Endothelial cell of umbilical vein (primary cell): ENCODE data around the gene SAE1. TPM values are rescaled to one million over a fixed set of nuclear protein-coding genes. Genes with fewer than 3 reads are reported as not detected.
A peak's percentile ranks its signal among the peaks of the same experiment; 100 is the strongest.

Source experiments
- BruUV-seq: library from RNA; stranded (reverse); fragments of 400-500 nt; replicated peaks from 2 replicates; lab custom pipeline; 2021; lab: Mats Ljungman, UMichigan
- CTCF ChIA-PET: fragments of 300-600, 350-600 bp; sonication (Branson Sonifier 250); formaldehyde crosslinking; loops from one replicate; lab custom pipeline; 2021; ENCODE audit warnings: antibody characterized with exemption, inconsistent platforms; lab: Charles Lee
- POLR2A ChIA-PET: fragments of 300-600, 350-600 bp; sonication (Branson Sonifier 250); formaldehyde crosslinking; loops from one replicate; lab custom pipeline; 2021; ENCODE audit warnings: antibody characterized with exemption, inconsistent platforms; lab: Charles Lee
- DNase-seq: peaks from one replicate; pipeline ENCODE4 v3.0.0-alpha.2; 2011; ENCODE audit warnings: low read depth, low spot score
- FAIRE-seq: peaks from 2 replicates; lab custom pipeline; 2011; peaks lifted over from hg19 to GRCh38; lab: Jason Lieb, UNC
- H2AFZ ChIP-seq: 2 replicates; pipeline ENCODE4 v1.6.0; 2012; ENCODE audit warnings: low read depth, low read length, control low read depth, inconsistent platforms
- H3K27ac ChIP-seq: 2 replicates; pipeline ENCODE4 v1.5.1; 2011; ENCODE audit warnings: low read depth, mild to moderate bottlenecking, control low read depth, low read length, moderate library complexity; ENCODE audit not compliant: insufficient read depth
- H3K27me3 ChIP-seq, 2 experiments: 2 replicates each; pipeline versions ENCODE4 v1.6.0 to v1.6.1; 2011; ENCODE audit warnings: low read length in 2 of 2, mixed read lengths in 1 of 2; ENCODE audit not compliant: control insufficient read depth in 2 of 2, insufficient read depth in 2 of 2
- H3K36me3 ChIP-seq, 2 experiments: 2 replicates in 1 of 2; 3 replicates in 1 of 2; pipeline ENCODE4 v1.5.1; 2011; ENCODE audit warnings: low read length in 2 of 2, mild to moderate bottlenecking in 1 of 2, moderate library complexity in 1 of 2; ENCODE audit not compliant: control insufficient read depth in 2 of 2, insufficient read depth in 2 of 2; ENCODE audit errors: extremely low read depth in 1 of 2
- H3K4me1 ChIP-seq: 3 replicates; pipeline ENCODE4 v1.5.1; 2011; ENCODE audit warnings: mild to moderate bottlenecking, low read length; ENCODE audit not compliant: control insufficient read depth, insufficient read depth; ENCODE audit errors: extremely low read depth
- H3K4me2 ChIP-seq: 2 replicates; pipeline ENCODE4 v1.6.1; 2011; ENCODE audit warnings: low read length, control low read depth, mixed read lengths; ENCODE audit not compliant: insufficient read depth
- H3K4me3 ChIP-seq, 3 experiments: fragments of 200-600 bp in 1 of 3; sonication (generic), shearing (Covaris generic) in 1 of 3; replicated peaks in 1 of 3; 2 replicates each; pipeline ENCODE4 v1.5.1; 2011 to 2016; ENCODE audit warnings: control low read depth in 3 of 3, low read length in 3 of 3, mild to moderate bottlenecking in 2 of 3, inconsistent platforms in 1 of 3, low read depth in 1 of 3, moderate library complexity in 1 of 3; ENCODE audit not compliant: insufficient read depth in 1 of 3
- H3K79me2 ChIP-seq: 2 replicates; pipeline ENCODE4 v1.6.0; 2012; ENCODE audit warnings: low read length, inconsistent platforms; ENCODE audit not compliant: control insufficient read depth, insufficient read depth
- H3K9ac ChIP-seq: replicated peaks from 2 replicates; pipeline ENCODE3; 2011; ENCODE audit warnings: low read length, control low read depth; ENCODE audit not compliant: insufficient read depth; ENCODE audit errors: extremely low read depth
- H3K9me1 ChIP-seq: replicated peaks from 3 replicates; pipeline ENCODE4 v1.6.0; 2011; ENCODE audit warnings: mild to moderate bottlenecking, low read length; ENCODE audit not compliant: control insufficient read depth, insufficient read depth; ENCODE audit errors: extremely low read depth
- H3K9me3 ChIP-seq: replicated peaks from 2 replicates; pipeline ENCODE4 v1.5.1; 2012; ENCODE audit warnings: low read length, inconsistent platforms; ENCODE audit not compliant: control insufficient read depth, insufficient read depth
- H4K20me1 ChIP-seq: replicated peaks from 2 replicates; pipeline ENCODE3; 2011; ENCODE audit warnings: mild to moderate bottlenecking, low read length; ENCODE audit not compliant: control insufficient read depth, insufficient read depth; ENCODE audit errors: extremely low read depth
- CTCF ChIP-seq, 2 donors: IDR thresholded peaks; 1 replicate in 1 of 2; 2 replicates in 1 of 2; pipeline ENCODE4 v1.5.1; 2011; ENCODE audit warnings: low read length in 2 of 2, mild to moderate bottlenecking in 2 of 2, moderate library complexity in 2 of 2, control low read depth in 1 of 2, inconsistent platforms in 1 of 2, low read depth in 1 of 2; ENCODE audit not compliant: insufficient read depth in 1 of 2; ENCODE audit errors: extremely low read depth in 1 of 2
- EZH2 ChIP-seq: IDR thresholded peaks from 2 replicates; pipeline ENCODE4 v1.6.1; 2012; ENCODE audit warnings: borderline replicate concordance, low read depth, mild to moderate bottlenecking, moderate library complexity, low read length, inconsistent platforms; ENCODE audit not compliant: severe bottlenecking
- FOS ChIP-seq: IDR thresholded peaks from 2 replicates; pipeline ENCODE4 v1.6.1; 2011; ENCODE audit warnings: mild to moderate bottlenecking, low read length, moderate library complexity, borderline replicate concordance; ENCODE audit not compliant: insufficient read depth
- GATA2 ChIP-seq: IDR thresholded peaks from 2 replicates; pipeline ENCODE4 v1.7.0; 2011; ENCODE audit warnings: low read depth, mild to moderate bottlenecking, moderate library complexity, mixed read lengths, low read length; ENCODE audit not compliant: insufficient read length, insufficient read depth
- JUN ChIP-seq: IDR thresholded peaks from 2 replicates; pipeline ENCODE4 v1.6.1; 2011; ENCODE audit warnings: borderline replicate concordance, low read depth; ENCODE audit not compliant: insufficient read length, insufficient read depth
- MAX ChIP-seq: IDR thresholded peaks from 2 replicates; pipeline ENCODE4 v1.6.1; 2011; ENCODE audit not compliant: insufficient read depth, insufficient read length
- MYC ChIP-seq: IDR thresholded peaks from one replicate; pipeline ENCODE4 v1.6.1; 2011; ENCODE audit warnings: mild to moderate bottlenecking, low read depth, low read length
- POLR2A ChIP-seq: IDR thresholded peaks from 2 replicates; pipeline ENCODE4 v1.6.1; 2012; ENCODE audit warnings: low read depth, mild to moderate bottlenecking, control low read depth, low read length
- POLR2AphosphoS5 ChIP-seq: IDR thresholded peaks from 2 replicates; pipeline ENCODE4 v1.6.1; 2012; ENCODE audit warnings: low read depth, mild to moderate bottlenecking, control low read depth, low read length, moderate library complexity; ENCODE audit not compliant: insufficient read depth
- dilution Hi-C: fragments of 300-500 bp; cut with MboI; formaldehyde crosslinking; loops from one replicate; pipeline ENCODE4 v1.15.0; 2019; ENCODE audit warnings: low sequenced_read_pairs; ENCODE audit not compliant: extremely low pct_ligation_motif_present
- intact Hi-C: fragments of 100-400 bp; cut with micrococcal nuclease; formaldehyde crosslinking; loops from one replicate; pipeline ENCODE4 v1.10.0; 2022
- polyA plus RNA-seq, 4 experiments: library from polyadenylated mRNA; depleted of rRNA in 3 of 4; stranded (reverse) in 3 of 4; unstranded in 1 of 4; fragments of >200 nt; gene quantifications; 2 replicates each; pipeline versions ENCODE4 v1.2.1 to v1.2.3, GENCODE V29; 2011 to 2012; ENCODE audit warnings: missing spikeins in 1 of 4
- total RNA-seq: library from RNA; stranded (reverse); gene quantifications from 2 replicates; pipeline ENCODE4 v1.2.3, GENCODE V29; 2021

Gene SAE1
- total and polyA plus RNA-seq, 2 donors (not counting 3 experiments of a cell fraction or from before 2014, with no cell fraction given) = 165 to 219 TPM

- Histone ChIP-seq H3K36me3 (peaks cover 8 to 23% of the 10 kb centered on the region in 2 experiments), H3K79me2 (peaks cover 18% of the 10 kb centered on the region), H3K4me2 (no peak overlapping the region), H3K4me1 (no peaks in the 10 kb centered on the region), H3K9ac (no peak overlapping the region), H4K20me1 (no peaks in the 10 kb centered on the region), H3K4me3 (no peak overlapping the region), H3K9me1 (no peaks in the 10 kb centered on the region), H3K27ac (no peak overlapping the region), H2AFZ (no peak overlapping the region), H3K9me3 (no peaks in the 10 kb centered on the region), H3K27me3 (no peaks in the 10 kb centered on the region)
- ChIA-PET POLR2A (no interaction called here), CTCF (interaction anchor here (1.4 kb wide), 1 partner anchor 43 kb away, joined by 3 read pairs; no protein-coding TSS in a partner anchor)
- no peak for DNase-seq
- TF ChIP-seq EZH2 = no peak
- no peak for TF ChIP-seq POLR2A
- TF ChIP-seq FOS = no peak
- TF ChIP-seq MYC = no peak
- TF ChIP-seq POLR2AphosphoS5 = no peak
- no peak for TF ChIP-seq GATA2
- TF ChIP-seq JUN = no peak
- TF ChIP-seq CTCF (IDR thresholded peaks at IDR 0.05; ENCODE audit: extremely low read depth in 1 of 2, insufficient read depth in 1 of 2, low read depth in 1 of 2, low read length in 2 of 2) = no peak
- no peak for TF ChIP-seq MAX
- BruUV-seq = no TSS peak
- intact Hi-C loops (no loop called here), dilution Hi-C loops (no loop called here)
- peak; percentile 42 for FAIRE-seq
Measured at GRCh38 chr19:47168065-47168464, 37.4 kb downstream of the SAE1 start.
